ENCODE results near the gene SUSD5. TPM values are rescaled to one million over a fixed set of nuclear protein-coding genes. Genes with fewer than 3 reads are reported as not detected.
"Not testable (repeated sequence)": the region's sequence is repeated elsewhere in the genome, so short reads cannot be mapped to it uniquely, and the experiment has no call there.

The SUSD5 gene
- total RNA-seq, 1 donor from 2014 or later, result 2.0 TPM

GRCh38 chr3:33165372-33165771 is 53.2 kb downstream of the SUSD5 start:
- Mint-ChIP-seq H3K4me3 (ENCODE audit: unreplicated experiment) (no peak overlapping the region), H3K27me3 (ENCODE audit: unreplicated experiment) (no peaks in the 10 kb centered on the region), H3K36me3 (ENCODE audit: unreplicated experiment) (no peaks in the 10 kb centered on the region), H3K27ac (ENCODE audit: unreplicated experiment) (no peak overlapping the region), H3K9me3 (ENCODE audit: unreplicated experiment) (no peaks in the 10 kb centered on the region), H3K4me1 (ENCODE audit: low read depth, unreplicated experiment) (no peaks in the 10 kb centered on the region)
- TF ChIP-seq, protein P1, sequence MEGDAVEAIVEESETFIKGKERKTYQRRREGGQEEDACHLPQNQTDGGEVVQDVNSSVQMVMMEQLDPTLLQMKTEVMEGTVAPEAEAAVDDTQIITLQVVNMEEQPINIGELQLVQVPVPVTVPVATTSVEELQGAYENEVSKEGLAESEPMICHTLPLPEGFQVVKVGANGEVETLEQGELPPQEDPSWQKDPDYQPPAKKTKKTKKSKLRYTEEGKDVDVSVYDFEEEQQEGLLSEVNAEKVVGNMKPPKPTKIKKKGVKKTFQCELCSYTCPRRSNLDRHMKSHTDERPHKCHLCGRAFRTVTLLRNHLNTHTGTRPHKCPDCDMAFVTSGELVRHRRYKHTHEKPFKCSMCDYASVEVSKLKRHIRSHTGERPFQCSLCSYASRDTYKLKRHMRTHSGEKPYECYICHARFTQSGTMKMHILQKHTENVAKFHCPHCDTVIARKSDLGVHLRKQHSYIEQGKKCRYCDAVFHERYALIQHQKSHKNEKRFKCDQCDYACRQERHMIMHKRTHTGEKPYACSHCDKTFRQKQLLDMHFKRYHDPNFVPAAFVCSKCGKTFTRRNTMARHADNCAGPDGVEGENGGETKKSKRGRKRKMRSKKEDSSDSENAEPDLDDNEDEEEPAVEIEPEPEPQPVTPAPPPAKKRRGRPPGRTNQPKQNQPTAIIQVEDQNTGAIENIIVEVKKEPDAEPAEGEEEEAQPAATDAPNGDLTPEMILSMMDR (IDR thresholded peaks at IDR 0.05; ENCODE audit: partially characterized antibody, unreplicated experiment), result no peak
- DNase-seq, result no peak

- not testable (repeated sequence) for H3K27ac Mint-ChIP-seq (ENCODE audit: unreplicated experiment); H3K4me1 Mint-ChIP-seq (ENCODE audit: low read depth, unreplicated experiment); H3K27me3 Mint-ChIP-seq (ENCODE audit: unreplicated experiment); H3K9me3 Mint-ChIP-seq (ENCODE audit: unreplicated experiment); DNase-seq; H3K36me3 Mint-ChIP-seq (ENCODE audit: unreplicated experiment); H3K4me3 Mint-ChIP-seq (ENCODE audit: unreplicated experiment)
Observed at GRCh38 chr3:33162621-33163020, 56.0 kb downstream of the SUSD5 start.

DNA sequence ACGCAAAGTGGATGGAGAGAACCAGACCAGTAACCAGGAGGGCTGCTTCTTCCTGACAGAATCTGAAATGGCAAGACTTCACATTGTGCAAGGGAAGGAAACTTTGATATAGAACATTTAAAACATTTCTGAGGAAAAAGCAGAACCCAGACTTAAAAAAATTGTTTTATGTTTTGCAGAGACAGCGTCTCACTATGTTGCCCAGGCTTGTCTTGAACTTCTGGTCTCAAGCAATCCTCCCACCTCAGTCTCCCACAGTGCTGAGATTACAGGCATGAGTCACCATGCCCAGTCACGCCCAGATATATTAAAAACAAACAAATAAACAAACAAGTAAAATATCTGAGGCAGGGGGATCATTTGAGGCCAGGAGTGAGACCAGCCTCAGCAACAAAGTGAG is 58.6 kb downstream of the SUSD5 start:
- H3K27me3 Mint-ChIP-seq (ENCODE audit: unreplicated experiment), result no peaks in the 10 kb centered on the region
- no peaks in the 10 kb centered on the region for H3K9me3 Mint-ChIP-seq (ENCODE audit: unreplicated experiment)
- no peaks in the 10 kb centered on the region for H3K36me3 Mint-ChIP-seq (ENCODE audit: unreplicated experiment)
- H3K27ac Mint-ChIP-seq (ENCODE audit: unreplicated experiment), result no peak overlapping the region
- TF ChIP-seq, protein P1 (IDR thresholded peaks at IDR 0.05; ENCODE audit: partially characterized antibody, unreplicated experiment), result no peak
- no peak for DNase-seq
- H3K4me1 Mint-ChIP-seq (ENCODE audit: low read depth, unreplicated experiment), result no peaks in the 10 kb centered on the region
- no peak overlapping the region for H3K4me3 Mint-ChIP-seq (ENCODE audit: unreplicated experiment)

- no peaks in the 10 kb centered on the region for H3K27me3 Mint-ChIP-seq (ENCODE audit: unreplicated experiment)
- no peak for DNase-seq
- H3K9me3 Mint-ChIP-seq (ENCODE audit: unreplicated experiment), result no peaks in the 10 kb centered on the region
- no peak overlapping the region for H3K27ac Mint-ChIP-seq (ENCODE audit: unreplicated experiment)
- no peak overlapping the region for H3K4me3 Mint-ChIP-seq (ENCODE audit: unreplicated experiment)
- no peaks in the 10 kb centered on the region for H3K4me1 Mint-ChIP-seq (ENCODE audit: low read depth, unreplicated experiment)
- no peaks in the 10 kb centered on the region for H3K36me3 Mint-ChIP-seq (ENCODE audit: unreplicated experiment)
- TF ChIP-seq, protein P1 (IDR thresholded peaks at IDR 0.05; ENCODE audit: partially characterized antibody, unreplicated experiment), result no peak
Observed at GRCh38 chr3:33159234-33159633, 59.4 kb downstream of the SUSD5 start.

- DNase-seq, result no peak
- TF ChIP-seq, protein P1 (IDR thresholded peaks at IDR 0.05; ENCODE audit: partially characterized antibody, unreplicated experiment), result no peak
- Mint-ChIP-seq H3K27me3 (ENCODE audit: unreplicated experiment) (peaks cover 7% of the 10 kb centered on the region), H3K27ac (ENCODE audit: unreplicated experiment) (no peak overlapping the region), H3K4me1 (ENCODE audit: low read depth, unreplicated experiment) (no peaks in the 10 kb centered on the region), H3K4me3 (ENCODE audit: unreplicated experiment) (no peak overlapping the region), H3K36me3 (ENCODE audit: unreplicated experiment) (peaks cover 10% of the 10 kb centered on the region), H3K9me3 (ENCODE audit: unreplicated experiment) (peaks cover 2% of the 10 kb centered on the region)
Observed at GRCh38 chr3:33155301-33155700, 63.3 kb downstream of the SUSD5 start.

DNA sequence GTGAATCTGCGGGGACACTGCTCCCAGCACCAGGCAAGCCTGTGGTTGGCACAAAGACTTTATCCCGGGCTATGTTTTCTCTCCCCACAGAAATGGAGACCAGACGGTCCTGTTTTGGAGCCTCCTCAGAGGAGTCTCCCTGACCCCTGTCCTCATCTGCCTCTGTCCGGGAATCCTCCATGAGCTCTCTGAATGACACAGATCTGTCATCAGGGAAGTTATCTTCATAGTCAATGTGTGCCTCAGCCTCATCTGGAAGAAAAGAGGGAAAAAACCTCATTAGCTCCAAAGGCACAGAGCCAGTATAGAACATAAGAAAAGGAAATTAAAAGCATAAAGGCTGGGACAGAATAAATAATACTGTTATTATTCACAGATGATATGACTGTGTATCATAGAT is 64.8 kb downstream of the SUSD5 start:
- Mint-ChIP-seq H3K36me3 (ENCODE audit: unreplicated experiment) (peaks cover 10% of the 10 kb centered on the region), H3K4me1 (ENCODE audit: low read depth, unreplicated experiment) (no peaks in the 10 kb centered on the region), H3K4me3 (ENCODE audit: unreplicated experiment) (no peak overlapping the region), H3K27me3 (ENCODE audit: unreplicated experiment) (peaks cover 7% of the 10 kb centered on the region), H3K9me3 (ENCODE audit: unreplicated experiment) (peaks cover 2% of the 10 kb centered on the region), H3K27ac (ENCODE audit: unreplicated experiment) (no peak overlapping the region)
- TF ChIP-seq, protein P1 (IDR thresholded peaks at IDR 0.05; ENCODE audit: partially characterized antibody, unreplicated experiment), result no peak
- no peak for DNase-seq

Data from glutamatergic neuron (in vitro differentiated cells).